D341Med (cell line): ENCODE measurements around the gene LRFN2.

Source experiments
- DNase-seq: peaks from one replicate; pipeline ENCODE4 v3.0.0; 2012; ENCODE audit warnings: low spot score

Gene LRFN2

DNA sequence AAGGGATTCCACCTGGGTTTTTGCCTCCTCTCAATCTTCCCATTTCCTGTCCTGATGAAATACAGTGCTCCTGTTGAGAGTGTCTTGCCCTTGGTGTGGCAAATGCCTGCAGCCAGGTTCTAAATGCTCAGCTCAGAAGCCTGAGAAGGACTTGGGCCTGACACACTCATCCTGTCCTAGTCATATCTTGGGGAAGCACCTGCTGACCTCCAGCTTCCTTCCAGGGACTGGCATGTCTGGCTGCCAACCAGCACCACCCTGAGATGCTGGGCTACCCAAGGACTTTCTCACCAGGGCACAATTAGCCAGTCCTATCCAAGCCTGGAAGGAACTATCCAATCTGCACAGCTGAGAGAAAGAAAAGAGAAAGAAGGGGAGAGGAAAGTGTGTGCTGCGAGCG, 43.4 kb downstream of the LRFN2 start:
- DNase-seq, result no peak

DNA sequence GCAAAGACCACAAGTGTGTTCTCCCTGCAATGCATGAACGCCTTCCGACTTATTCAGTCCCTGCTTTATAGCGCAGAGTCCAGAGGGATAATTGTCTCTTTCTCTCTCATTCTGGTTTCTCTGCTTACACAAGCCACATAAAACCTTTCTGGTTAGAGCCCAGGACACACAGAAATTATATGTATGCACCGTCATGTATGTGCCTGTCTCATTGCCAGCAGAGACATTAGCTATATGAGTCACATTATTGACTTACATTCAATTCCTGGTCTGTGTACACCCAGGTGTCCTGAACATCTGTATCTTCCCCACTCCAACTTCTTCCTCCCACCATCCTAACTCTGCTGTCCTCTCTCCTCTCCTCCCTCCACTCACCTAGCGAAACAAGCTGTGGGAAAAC, 44.0 kb downstream of the LRFN2 start:
- no peak for DNase-seq

DNA sequence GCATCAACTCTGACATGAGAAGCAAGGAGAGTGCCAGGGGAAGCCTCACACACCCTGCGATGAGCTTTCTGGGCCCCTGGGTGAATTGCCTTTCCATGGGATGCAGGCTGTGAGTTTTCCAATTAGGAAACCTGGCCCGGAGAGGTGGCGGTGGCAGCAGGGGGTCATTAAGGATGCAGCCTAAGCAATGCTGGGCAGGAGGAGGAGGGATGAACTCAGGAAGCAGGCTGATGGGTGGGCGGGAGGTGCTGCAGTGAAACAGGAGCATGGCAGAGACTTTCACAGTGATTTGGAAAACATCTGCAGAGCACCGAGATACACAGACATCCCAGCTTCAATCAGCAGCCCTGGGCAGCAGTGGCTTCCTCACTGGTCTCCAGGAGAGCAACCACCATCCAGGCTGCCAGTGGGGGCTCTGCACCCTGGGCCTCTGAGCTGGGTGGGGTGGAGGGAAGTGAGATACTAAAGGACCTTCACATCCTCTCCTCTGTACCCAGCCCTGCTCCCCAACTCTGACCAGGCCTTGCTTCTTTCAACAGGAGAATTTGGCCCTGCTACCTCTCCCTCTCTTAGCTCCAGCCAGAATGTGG, 44.9 kb downstream of the LRFN2 start:
- no peak for DNase-seq

DNA sequence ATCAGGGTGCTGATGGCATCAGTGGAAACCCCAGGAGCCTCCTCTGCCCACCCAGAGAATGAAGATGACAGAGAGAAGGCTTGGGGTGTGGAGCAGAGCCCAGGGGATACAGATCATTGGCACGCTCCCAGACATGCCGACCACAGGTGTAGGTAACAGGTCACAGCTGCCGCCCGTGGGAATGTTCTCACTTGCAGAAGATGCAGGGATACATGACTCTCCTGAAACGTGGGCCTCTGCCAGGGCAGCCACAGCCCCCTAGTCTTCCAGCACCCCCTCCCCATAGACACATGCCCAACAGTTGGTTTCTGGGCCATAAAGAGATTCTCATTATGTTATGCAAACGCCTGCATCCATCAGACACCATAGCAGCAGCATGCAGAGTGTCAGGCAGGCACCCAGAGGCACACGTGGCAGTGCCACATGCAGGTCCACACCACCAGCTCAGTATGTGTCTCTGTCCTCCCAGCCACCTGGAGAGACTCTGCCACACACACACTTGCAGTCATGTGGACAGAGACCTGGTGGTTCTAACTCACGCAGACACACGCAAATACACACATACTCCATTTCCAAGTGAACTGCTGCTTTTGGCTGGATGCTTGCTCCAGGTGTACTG, 45.5 kb downstream of the LRFN2 start:
- DNase-seq, result no peak

DNA sequence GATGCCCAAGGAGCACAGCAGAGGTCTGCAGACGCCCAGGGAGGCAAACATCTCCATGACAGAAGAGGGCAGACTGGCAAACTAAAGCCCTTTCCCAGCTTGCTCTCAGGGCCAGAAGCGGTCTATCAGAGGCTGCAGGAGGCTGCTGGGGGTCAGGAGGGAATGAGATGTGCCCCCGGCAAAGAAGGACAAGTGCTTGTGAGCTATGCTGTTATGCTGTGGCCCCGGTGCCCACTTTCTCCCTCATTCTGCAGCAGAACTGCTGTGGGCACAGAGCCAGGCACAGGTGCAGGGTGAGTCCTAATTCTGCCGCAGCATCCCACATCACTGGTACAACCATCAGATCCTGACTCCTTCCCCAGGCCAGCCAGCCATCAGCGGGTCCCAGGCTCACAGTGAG, 46.4 kb downstream of the LRFN2 start:
- no peak for DNase-seq

DNA sequence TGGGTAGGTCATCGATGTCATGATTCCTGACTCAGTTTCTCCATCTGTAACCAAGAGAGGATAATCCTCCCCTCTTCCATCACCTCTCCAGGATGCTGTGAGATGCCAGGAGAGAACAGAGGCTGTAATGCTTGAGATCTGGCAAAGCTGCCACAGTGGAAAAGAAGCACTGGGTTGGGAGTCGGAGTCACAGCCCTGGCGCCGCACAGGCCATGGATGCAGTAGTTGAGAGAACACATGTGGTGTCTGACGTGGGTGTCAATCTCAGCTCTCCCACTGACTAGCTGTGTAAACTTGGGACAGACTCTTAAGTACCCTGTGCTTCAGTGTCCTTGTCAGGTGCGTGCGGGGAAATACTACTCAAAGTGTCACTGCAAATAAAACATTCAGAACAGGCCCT, 47.3 kb downstream of the LRFN2 start:
- DNase-seq, result no peak

DNA sequence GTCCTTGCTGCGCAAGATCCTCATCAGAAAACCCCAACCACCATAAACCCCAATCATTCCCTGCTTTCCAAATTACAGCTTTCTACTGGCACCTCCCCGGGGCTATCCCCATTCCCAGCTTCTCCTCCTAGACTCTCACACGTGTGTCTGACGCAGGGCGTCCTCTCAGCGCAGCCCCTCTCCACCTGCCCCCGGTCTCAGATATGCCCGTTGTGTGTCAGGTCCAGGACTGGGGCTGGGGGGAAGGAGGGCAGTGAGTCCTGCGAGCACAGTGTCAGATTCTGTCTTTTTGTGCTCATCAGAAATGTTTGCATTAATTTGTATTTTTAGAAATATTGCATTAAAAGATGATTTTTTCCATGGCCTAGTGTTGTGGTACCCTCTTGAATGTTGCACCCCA, 48.6 kb downstream of the LRFN2 start:
- DNase-seq, result no peak

DNA sequence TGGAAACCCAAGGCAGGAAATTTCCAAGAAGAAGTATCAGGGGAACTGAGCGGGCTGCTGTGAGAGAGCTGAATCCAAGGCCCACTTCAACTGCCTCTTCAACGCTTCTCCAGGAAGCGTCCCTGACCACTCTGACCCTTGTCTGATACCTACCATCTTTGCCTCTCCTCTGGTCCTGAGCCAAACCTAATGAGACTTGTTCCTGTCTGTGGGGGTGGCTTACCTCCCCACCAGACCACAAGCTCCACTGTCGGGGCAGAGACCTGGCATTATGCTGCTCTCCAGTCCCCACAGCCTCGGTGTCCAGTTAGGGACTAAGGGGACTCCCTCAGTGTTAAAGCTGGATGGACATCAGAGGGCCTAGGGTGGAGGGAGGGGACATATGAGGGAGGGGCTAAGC, 49.7 kb downstream of the LRFN2 start:
- DNase-seq, result no peak

DNA sequence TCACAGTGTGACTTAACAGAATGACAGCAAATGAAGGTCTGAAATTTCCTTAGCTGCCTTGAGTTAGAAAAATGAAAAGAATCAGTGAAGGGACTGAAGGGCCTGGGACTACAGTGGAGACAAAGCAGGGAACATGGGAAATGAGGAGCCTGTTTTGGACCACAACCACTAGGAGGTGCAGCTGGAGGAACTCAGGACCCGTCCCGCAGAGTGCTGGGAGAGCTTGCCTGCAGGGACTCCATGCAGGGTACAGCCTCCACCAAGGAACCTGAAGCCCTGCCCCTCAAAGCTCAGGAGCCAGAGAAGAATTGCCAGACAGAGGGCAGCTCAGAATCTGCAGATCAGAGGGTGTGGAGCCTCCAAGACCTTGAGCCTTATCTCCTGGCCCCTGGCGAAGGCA, 50.7 kb downstream of the LRFN2 start:
- DNase-seq, result no peak

DNA sequence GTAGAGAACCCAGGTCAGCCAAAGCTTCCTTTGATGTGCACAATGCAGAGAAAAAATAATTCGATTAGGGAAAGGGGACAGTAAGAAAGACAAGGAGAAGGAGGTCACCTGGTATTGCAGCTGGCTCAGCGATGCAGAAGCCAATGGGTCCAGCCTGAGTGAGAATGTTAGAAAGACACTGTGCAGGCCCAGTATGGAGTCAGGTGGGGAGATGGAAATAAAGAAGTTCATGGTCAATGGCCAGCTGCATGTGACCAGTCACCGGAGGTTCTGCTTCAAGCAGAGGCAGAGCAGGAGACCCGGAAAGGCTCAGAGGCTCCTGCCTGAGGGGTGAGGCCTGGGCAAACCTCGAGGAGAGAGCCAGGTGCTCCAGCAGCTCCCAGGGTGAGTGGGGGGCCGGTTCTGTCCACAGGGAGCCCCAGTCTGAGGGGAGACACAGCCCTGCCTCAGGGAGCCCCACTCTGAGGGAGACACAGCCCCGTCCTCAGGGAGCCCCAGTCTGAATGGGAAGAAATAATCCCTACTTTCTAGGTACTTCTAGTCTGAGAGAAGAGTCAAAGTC, 51.3 kb downstream of the LRFN2 start:
- DNase-seq, result no peak

DNA sequence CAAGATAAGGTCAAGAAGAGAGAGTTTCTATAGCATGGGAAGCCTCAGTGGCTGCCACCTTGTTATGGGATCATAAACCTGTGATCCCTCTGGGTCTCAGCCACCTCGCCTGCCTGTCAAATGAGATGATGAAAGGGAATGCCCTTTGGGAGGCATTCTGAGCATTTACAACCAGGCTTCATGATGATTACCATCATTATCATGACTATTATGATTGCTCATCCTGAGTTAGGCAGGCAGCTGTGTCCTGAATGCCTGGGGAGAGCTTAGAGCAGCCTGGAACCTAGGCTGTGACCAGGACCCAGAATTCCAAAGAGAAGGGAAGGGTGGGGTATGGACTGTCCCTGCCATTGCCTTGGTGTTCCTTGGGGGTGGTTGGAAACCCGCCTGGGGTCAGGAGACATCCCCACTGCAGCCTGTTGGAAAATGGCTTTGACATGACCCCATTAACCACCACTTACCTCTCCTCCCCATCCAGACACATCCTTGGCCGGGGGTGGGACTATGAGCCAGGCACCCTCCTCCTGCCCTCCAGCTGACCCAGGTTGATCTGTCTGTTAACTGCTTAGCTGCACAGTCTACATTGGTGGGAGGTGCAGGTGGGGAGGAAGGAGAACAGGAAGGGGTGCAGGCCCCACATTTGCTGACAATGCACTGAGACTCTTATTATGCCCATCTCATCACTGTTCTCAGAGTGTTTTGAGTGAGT, 51.9 kb downstream of the LRFN2 start:
- DNase-seq, result no peak

DNA sequence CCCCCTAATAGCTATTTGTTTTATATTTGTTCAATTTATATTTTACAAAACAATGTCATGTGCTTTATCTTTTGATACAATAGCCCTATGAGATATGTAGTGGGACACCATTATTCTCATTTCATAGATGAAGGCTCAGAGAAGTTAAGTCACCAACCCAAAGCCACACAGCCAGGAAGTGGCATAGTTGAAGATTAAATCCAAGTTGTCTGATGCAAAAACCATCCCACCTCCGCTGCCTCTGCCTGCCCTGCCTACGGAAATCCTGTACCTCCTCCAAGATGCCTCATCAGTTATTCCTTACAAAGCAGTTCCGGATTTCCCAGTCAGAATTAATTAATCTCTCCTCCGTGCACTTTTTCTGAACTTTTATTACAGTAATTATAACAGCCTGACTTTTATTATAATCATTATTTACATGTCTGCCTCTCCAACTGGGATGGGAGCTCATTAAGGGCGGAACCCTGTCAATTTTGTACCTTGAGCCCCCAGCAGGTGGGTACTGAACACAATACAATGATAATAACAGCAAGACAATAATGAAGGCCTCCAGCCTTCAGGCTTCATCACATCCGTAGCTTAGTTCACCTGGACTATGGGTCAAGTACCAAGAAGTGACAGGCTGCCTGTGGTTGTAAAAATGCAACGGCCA, 54.7 kb downstream of the LRFN2 start:
- DNase-seq, result no peak

DNA sequence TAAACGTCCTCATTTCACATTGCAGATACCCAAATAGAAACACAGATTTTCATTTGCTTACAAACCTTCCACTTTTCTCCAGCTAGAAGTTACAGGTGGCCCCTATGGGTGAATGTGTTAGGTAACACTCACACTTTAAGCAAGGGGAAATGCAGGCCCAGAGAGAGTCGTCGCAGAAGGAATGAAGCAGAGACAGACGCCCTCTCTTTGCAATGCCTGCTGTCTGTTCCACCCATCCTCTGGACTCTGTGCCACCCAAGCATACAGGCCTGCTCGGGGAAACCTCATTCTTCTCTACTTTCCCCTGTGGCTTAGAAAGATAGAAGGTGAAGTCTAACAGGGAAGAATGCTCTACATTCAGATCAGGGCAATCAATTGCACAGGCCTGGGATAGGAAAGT, 57.2 kb downstream of the LRFN2 start:
- no peak for DNase-seq

DNA sequence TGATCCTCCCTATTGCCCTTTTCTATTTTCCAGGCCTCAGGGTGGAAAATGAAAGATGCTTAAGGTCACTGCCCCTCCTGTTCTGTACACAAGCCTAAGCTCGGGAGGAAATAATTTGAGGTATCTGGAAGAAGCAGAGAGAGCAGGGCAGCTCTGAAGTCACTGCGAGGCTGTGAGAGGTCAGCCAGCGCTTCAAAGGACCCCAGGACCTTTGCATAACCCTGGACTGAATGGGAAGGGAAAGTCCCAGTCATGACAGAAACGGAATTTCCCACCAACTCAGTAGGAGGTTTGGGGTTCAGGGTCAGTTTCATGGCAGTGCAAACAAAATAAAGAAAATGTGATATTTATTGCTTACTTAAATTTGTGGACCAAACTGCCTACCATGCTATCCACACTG, 58.1 kb downstream of the LRFN2 start:
- no peak for DNase-seq

DNA sequence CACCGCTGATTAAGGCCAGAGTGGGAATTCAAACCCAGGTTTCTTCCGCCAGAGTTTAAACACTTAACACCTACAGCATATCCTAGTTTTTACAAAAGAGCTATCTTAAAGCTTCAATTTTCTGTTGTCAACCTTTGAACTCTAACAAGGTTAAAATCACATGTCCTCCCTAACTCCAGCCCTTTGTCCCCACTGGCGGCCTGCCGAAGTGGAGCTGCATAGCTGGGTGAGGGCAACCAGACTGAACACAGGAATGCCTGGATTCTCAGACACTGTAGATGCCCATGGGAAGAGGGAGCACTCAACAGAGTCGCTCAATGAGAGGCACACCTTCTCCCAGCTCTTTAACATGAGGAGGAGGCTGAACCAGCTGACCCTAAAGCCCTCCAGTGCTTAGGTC, 59.1 kb downstream of the LRFN2 start:
- no peak for DNase-seq

DNA sequence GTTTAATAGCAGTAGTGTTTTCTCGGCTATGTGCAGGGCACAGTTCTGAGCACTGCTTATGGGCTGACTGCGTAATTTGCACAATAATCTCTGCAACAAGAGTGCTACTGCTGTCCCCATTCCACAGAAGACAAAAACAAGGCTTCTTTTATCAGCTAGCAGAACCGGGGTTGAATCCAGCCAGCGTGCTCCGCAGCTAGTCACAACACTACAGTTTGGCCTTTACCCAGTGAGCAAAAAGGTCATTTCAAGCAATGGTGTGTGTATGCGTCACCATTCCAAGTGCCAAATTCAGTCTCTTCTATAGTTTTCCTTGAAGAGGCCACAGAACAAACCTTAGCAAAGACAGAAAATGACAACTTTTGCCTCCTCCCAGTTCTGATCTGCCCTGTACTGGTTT, 61.1 kb downstream of the LRFN2 start:
- DNase-seq, result no peak

DNA sequence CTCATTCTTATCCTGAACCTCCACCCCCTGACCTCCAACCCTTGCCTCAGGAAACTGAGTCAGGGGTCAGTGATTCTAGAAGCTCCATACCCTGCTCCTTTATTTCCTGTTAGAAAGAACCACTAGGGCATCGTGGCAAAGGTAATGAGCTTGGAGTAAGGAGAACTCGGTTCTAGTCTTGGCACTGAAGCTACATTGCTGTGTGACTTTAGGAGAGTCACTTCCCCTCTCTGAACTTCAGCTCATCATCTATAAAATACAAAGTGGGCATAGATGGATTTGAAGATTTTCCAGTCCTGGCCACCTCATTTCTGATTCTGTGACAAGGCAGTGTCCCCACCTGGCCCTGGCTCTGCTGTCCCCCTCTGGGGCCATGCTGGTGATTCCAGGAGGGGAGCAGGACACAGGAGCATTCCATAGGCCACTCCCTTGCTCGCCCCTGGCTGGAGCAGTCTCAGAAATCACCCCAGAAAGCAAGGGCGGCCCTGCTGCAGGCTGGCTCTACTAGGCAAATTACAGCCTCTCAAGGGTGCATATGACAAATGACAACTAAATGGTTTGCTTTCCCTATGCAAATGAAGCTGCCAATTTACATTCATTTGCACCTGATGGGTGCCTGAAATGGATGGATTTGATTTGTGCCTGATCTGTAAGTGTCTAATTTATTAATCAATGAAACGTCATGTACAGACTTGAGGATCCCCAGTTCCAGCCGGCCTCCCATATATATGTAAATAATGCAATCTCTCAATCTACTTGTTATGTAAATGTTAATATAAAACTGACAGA, 62.2 kb downstream of the LRFN2 start:
- no peak for DNase-seq

DNA sequence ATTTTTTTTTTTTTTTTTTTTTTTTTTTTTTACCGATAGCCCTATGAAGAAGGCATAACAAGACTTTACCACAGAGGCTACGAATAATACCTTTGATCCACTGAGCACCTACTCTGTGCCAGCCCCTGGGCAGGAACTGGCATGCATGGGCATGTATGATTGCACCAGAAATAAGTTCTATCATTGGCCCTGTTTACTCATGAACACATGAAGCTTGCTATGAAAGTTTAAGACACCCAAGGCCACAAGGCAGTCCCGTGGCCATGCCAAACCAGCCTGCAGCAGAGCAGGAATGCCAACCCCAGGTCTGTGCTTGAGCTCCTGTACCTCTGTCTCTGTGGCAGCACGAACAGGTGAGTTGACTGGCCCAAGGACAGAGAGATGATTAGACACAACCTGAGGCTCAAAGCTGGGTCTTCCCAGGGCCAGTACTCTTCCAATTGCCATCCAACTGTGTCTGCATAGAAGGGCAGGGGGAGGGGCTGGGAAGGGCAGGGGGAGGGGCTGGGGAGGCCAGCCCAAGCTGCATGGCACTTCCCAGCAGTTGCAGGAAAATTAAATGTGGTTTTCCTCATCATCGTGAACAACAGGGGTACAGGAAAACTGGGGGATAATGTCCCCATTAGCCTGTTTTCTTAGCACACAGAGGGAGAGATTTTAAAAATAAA, 63.5 kb downstream of the LRFN2 start:
- DNase-seq, result no peak

DNA sequence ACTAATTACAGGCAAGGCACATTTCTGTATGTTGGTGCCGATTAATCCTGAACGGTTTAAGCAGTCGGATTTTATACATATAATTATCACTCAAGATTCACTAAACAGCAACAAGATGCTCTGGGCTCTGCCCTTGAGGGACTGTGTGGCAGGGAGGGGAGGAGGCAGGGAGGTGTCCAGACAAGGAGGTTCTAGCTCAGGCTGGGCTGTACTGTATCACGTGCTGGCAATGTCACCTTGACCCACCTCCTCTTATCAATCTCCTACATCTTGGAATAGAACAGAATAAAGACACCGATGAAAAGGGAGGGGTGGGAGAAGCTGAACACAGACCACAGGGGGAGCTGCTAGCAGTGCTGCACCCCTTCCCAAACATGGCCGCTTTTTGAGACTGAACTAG, 65.7 kb downstream of the LRFN2 start:
- no peak for DNase-seq

DNA sequence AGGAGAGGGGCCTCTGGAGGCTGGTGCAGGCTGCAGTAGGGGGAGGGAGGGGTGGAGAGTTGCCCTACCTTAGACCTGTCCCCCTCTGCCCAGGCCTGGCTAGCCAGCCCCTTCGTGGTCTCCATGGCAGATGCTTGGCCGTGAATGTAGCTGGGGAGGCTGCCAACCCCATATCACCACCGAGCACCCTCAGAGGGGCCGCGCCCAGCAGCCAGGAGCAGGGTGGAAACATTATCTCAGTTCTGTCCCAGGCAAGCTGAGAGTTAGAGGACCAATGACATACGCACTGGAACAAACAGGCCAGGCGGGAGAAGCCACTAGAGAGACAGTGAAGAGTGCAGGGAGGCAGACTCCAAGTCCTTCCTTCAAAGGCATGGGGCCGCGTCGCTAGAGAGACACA, 66.5 kb downstream of the LRFN2 start:
- no peak for DNase-seq

DNA sequence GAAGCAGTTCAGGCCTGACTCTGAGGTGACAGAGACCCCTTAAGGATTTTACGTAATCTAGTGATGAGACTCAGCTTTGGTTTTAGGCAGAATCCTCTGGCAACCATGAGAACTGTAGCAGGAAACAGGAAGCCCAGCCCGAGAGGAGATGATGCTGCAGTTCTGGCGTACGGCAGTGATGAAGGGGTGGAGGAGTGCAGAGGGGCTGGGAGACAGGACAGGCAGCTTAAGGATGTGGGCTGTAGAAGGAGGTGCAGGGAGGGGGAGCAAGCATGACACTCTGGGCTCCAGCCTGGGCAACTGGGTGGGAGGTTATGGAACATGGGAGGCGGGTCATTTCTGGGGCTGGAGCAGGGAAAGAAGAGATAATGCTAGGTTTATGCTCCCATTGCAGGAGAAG, 67.1 kb downstream of the LRFN2 start:
- DNase-seq, result no peak

DNA sequence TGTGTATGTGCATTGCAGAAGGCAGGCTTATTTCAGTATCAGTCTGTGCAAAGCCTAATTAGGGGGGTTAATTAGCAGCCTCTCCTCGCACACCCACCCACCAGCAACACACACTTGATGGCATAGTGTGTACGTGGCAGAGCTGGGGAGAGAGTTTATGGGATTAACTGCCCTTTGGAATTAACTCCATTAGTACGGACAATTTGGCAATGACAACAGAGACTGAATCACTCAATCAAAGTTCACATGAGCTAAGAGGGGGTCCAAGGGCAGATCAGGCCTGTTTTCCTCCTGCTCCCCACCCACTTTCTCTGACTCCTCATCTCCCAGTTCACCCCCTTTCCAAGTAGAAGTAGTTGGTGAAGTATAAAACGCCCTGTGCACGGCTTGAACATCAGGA, 69.5 kb downstream of the LRFN2 start:
- DNase-seq, result no peak
